GM18951 (cell line): ENCODE data around the gene COX18.

Source experiments
- POLR2A ChIP-seq: IDR thresholded peaks from 4 replicates; pipeline ENCODE4 v1.6.1; 2011; ENCODE audit warnings: mild to moderate bottlenecking; ENCODE audit not compliant: insufficient read length, insufficient read depth; ENCODE audit errors: extremely low read depth
- in situ Hi-C: fragments of 300-500 bp; cut with MboI; formaldehyde crosslinking; loops from one replicate; pipeline ENCODE4 v1.12.0; 2022; ENCODE audit warnings: low sequenced_read_pairs, mixed read lengths, inconsistent platforms; ENCODE audit not compliant: unreplicated experiment

Gene COX18

DNA sequence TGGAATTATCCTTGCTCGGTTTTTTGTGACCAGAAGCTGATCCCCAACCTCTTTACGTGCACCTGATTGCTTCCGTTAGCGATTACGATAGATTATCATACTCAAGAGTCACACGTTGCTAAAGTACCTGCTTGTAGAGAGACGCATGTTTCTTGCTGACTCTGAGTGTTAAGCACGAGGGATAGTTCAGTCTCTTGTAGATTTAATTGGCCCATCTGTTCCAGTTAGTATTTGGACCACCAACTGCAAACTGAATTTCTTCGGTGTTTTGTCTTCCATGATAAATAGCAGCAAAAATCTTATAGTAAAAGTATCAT is 516 bp upstream of the COX18 start:
- TF ChIP-seq POLR2A, result no peak
- in situ Hi-C loops, result no loop called here

- no peak for TF ChIP-seq POLR2A
- in situ Hi-C loops, result no loop called here
Observed at GRCh38 chr4:73068491-73069337, 802 bp downstream of the COX18 start.

GRCh38 chr4:73067971-73068394 is 1.5 kb downstream of the COX18 start:
- in situ Hi-C loops, result no loop called here
- TF ChIP-seq POLR2A, result no peak

DNA sequence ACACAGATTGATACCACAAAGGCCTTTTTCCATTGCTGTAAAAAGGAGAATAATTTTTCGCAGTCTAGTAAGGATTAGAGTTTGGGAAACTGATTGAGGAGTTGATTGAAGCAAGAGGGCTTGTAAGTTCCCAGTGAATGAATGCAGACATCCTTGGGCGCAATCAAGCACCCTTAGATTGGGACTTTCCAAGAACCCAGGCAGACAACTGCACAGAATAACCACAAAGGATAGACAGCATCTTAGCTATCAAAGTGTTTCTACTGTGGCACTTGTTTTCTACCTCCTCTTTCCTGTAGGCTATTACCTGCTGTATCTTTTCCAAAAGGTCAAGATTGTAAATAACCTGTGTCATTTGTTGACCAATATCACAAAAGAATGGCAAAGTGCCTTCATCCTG is 2.6 kb downstream of the COX18 start:
- in situ Hi-C loops, result no loop called here
- no peak for TF ChIP-seq POLR2A

DNA sequence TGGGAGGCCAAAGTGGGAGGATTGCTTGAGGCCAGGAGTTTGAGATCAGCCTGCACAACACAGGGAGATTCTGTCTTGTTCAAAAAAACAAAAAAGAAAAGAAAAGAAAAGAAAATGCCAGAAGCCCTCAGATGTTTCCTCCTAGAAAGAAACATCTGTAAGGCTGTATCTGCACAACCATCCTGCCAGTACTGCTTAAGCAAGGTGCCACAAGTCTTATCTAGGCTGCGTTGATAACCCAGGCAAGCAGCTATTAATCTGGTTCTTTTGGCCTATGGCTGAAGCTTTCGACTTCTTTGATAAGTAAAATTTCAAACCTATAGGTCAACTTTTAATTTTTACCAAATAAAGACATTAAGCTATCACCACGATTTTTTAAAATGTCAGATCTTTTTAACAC is 3.1 kb downstream of the COX18 start:
- TF ChIP-seq POLR2A, result no peak
- in situ Hi-C loops, result no loop called here

DNA sequence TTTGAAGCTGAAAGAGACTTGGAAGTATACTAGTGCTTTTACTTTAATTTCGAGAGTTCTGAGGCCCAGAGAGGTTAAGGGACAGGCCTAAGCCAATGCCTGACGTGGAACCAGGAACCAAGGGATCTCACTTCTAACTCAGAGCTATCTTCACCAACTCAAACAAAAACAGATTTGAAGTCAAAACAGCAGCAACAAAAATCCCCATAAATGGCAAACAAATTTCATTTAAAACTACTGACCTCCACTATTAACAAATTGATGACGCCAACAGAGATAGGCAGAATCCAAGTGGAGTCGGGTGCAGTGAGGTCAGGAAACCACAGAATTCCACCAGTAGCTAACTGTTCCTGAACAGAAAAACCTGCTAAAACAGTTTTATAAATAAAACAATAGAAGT is 5.0 kb downstream of the COX18 start:
- no peak for TF ChIP-seq POLR2A
- in situ Hi-C loops, result no loop called here

- TF ChIP-seq POLR2A, result no peak
- in situ Hi-C loops, result no loop called here
Observed at GRCh38 chr4:73055241-73055897, 14.1 kb downstream of the COX18 start.

DNA sequence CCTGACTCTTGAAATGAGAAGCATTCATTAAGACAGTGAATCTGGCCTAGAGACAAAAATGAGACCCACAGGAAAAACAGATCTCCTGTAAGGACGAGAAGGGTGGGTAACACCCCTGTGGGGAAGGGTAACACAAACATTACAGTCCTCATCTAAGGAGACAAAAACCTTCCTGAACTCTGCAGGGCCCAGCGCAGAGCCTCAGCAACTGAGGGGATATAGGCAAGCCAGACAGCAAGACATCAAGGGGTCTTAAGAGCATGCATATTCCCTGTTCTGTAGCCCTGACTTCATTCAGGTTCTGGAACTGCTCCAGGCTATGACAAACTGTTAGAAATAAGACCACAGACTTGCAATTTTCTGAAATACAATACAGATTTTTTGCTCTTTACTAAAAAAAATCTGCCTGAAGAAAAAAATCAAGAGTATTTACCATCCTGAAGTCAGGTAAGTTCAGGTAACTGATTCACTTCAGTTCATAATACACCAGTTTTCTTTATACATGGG is 15.5 kb downstream of the COX18 start:
- no peak for TF ChIP-seq POLR2A
- in situ Hi-C loops, result no loop called here

GRCh38 chr4:73053076-73053475 is 16.4 kb downstream of the COX18 start:
- TF ChIP-seq POLR2A, result no peak
- in situ Hi-C loops, result no loop called here

GRCh38 chr4:73051625-73052024 is 17.9 kb downstream of the COX18 start:
- no peak for TF ChIP-seq POLR2A
- in situ Hi-C loops, result no loop called here

GRCh38 chr4:73045879-73046278 is 23.6 kb downstream of the COX18 start:
- in situ Hi-C loops, result no loop called here
- no peak for TF ChIP-seq POLR2A

DNA sequence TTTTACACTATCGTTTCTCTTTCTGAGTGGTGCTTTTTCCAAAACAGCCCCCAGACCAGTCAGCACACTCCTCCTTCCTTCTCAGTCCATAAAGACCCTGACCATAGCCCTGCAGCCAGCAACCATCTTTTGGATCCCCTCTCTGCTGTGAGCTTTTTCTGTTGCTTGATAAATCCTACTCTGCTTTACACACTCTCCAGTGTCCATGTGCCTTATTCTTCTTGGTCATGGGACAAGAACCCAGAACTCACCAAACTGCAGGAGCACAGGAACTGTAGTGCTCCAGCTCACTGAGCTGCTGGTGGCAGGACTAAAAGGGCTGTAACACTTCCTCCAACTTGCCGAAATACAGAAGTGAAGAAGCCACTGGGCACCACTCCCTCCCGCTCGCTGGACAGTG is 32.5 kb downstream of the COX18 start:
- no peak for TF ChIP-seq POLR2A
- in situ Hi-C loops, result no loop called here

DNA sequence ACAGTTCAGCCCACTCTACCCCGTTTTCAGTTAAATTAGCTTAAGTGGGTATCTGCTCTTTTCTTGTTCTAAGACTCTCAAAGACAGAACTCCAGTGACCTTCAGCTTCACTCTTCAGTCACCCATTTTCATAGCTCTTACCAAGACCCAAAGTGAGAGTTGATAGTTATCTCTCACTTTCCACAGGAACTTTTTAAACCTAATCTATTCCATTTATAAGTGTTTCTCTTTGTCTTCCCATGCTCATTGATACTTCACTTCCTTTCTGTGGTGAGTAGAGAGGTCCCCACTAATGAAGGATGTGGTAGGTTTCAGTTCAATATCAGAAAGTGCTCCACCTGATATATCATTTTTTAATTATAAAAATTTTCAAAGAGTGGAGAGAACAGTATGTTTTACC is 33.4 kb downstream of the COX18 start:
- in situ Hi-C loops, result no loop called here
- TF ChIP-seq POLR2A, result no peak

GRCh38 chr4:73034896-73035295 is 34.6 kb downstream of the COX18 start:
- TF ChIP-seq POLR2A, result no peak
- in situ Hi-C loops, result no loop called here
